ENCODE results near the gene CGGBP1. TPM values are rescaled to one million over a fixed set of nuclear protein-coding genes. Genes with fewer than 3 reads are reported as not detected.

CGGBP1 gene
- total RNA-seq, 1 experiment from 2014 or later: 113 TPM

GRCh38 chr3:88036221-88036620 lies 22.6 kb downstream of the CGGBP1 start:
- no peak overlapping the region for H3K27ac ChIP-seq (ENCODE audit: low read depth, low read length, poor library complexity, severe bottlenecking)
- H3K27me3 ChIP-seq (replicated peaks; ENCODE audit: insufficient read depth, low read depth, low read length, poor library complexity): no peaks in the 10 kb centered on the region
- BruUV-seq (replicated peaks): no TSS peak
- ChIA-PET CTCF (no interaction called here), POLR2A (ENCODE audit: low non-redundant PET) (no interaction called here)
- no peaks in the 10 kb centered on the region for H3K36me3 ChIP-seq (ENCODE audit: insufficient read depth, low read length, poor library complexity, severe bottlenecking)
- intact Hi-C loops (cut with micrococcal nuclease; ENCODE audit: unreplicated experiment): no loop called here
- no peak overlapping the region for H3K4me3 ChIP-seq (ENCODE audit: low read depth, low read length, poor library complexity, severe bottlenecking)
- H3K9me3 ChIP-seq (ENCODE audit: low read depth, low read length, poor library complexity, severe bottlenecking): no peaks in the 10 kb centered on the region
- DNase-seq (ENCODE audit: low spot score): no peak
- TF ChIP-seq EZH2 (IDR thresholded peaks at IDR 0.05; ENCODE audit: borderline replicate concordance, low read depth, low read length, poor library complexity, severe bottlenecking) (no peak), CTCF (conservative IDR thresholded peaks at IDR 0.05; ENCODE audit: low read depth, low read length) (no peak)
- H3K4me1 ChIP-seq (ENCODE audit: insufficient read depth, low read length, poor library complexity, severe bottlenecking): no peaks in the 10 kb centered on the region

GRCh38 chr3:88034491-88035275 lies 24.1 kb downstream of the CGGBP1 start:
- POLR2A ChIA-PET (ENCODE audit: low non-redundant PET): no interaction called here
- CTCF ChIA-PET: no interaction called here

GRCh38 chr3:88033808-88034207 lies 25.0 kb downstream of the CGGBP1 start:
- H3K36me3 ChIP-seq (ENCODE audit: insufficient read depth, low read length, poor library complexity, severe bottlenecking): no peaks in the 10 kb centered on the region
- TF ChIP-seq CTCF (conservative IDR thresholded peaks at IDR 0.05; ENCODE audit: low read depth, low read length) (no peak), EZH2 (IDR thresholded peaks at IDR 0.05; ENCODE audit: borderline replicate concordance, low read depth, low read length, poor library complexity, severe bottlenecking) (no peak)
- H3K27ac ChIP-seq (ENCODE audit: low read depth, low read length, poor library complexity, severe bottlenecking): no peak overlapping the region
- H3K9me3 ChIP-seq (ENCODE audit: low read depth, low read length, poor library complexity, severe bottlenecking): no peaks in the 10 kb centered on the region
- H3K4me1 ChIP-seq (ENCODE audit: insufficient read depth, low read length, poor library complexity, severe bottlenecking): peaks cover 6% of the 10 kb centered on the region
- H3K27me3 ChIP-seq (replicated peaks; ENCODE audit: insufficient read depth, low read depth, low read length, poor library complexity): no peaks in the 10 kb centered on the region
- DNase-seq (ENCODE audit: low spot score): no peak
- BruUV-seq (replicated peaks): no TSS peak
- ChIA-PET CTCF (no interaction called here), POLR2A (ENCODE audit: low non-redundant PET) (no interaction called here)
- H3K4me3 ChIP-seq (ENCODE audit: low read depth, low read length, poor library complexity, severe bottlenecking): no peak overlapping the region
- intact Hi-C loops (cut with micrococcal nuclease; ENCODE audit: unreplicated experiment): no loop called here

More at GRCh38 chr3:88034491-88035275, 24.1 kb downstream of the CGGBP1 start:
- intact Hi-C loops (cut with micrococcal nuclease; ENCODE audit: unreplicated experiment): no loop called here
- Histone ChIP-seq H3K27me3 (replicated peaks; ENCODE audit: insufficient read depth, low read depth, low read length, poor library complexity) (no peaks in the 10 kb centered on the region), H3K9me3 (ENCODE audit: low read depth, low read length, poor library complexity, severe bottlenecking) (no peaks in the 10 kb centered on the region), H3K27ac (ENCODE audit: low read depth, low read length, poor library complexity, severe bottlenecking) (no peak overlapping the region), H3K4me1 (ENCODE audit: insufficient read depth, low read length, poor library complexity, severe bottlenecking) (peaks cover 6% of the 10 kb centered on the region), H3K4me3 (ENCODE audit: low read depth, low read length, poor library complexity, severe bottlenecking) (no peak overlapping the region), H3K36me3 (ENCODE audit: insufficient read depth, low read length, poor library complexity, severe bottlenecking) (no peaks in the 10 kb centered on the region)
- no TSS peak for BruUV-seq (replicated peaks)
- no peak for DNase-seq (ENCODE audit: low spot score)
- TF ChIP-seq CTCF (conservative IDR thresholded peaks at IDR 0.05; ENCODE audit: low read depth, low read length): no peak
- TF ChIP-seq EZH2 (IDR thresholded peaks at IDR 0.05; ENCODE audit: borderline replicate concordance, low read depth, low read length, poor library complexity, severe bottlenecking): no peak

Data from A673 (cell line).